HG03432 (cell line): ENCODE results near the gene CHRNE.
A peak's percentile ranks its signal among the peaks of the same experiment; 100 is the strongest.
"Not testable (repeated sequence)": the region's sequence is repeated elsewhere in the genome, so short reads cannot be mapped to it uniquely, and the experiment has no call there.

Experiments
- ATAC-seq: cut with Tn5 transposase; IDR thresholded peaks from one replicate; pipeline ENCODE4 v1.9.1; 2021; ENCODE audit warnings: mild to moderate bottlenecking, moderate library complexity; ENCODE audit not compliant: unreplicated experiment

CHRNE gene

DNA sequence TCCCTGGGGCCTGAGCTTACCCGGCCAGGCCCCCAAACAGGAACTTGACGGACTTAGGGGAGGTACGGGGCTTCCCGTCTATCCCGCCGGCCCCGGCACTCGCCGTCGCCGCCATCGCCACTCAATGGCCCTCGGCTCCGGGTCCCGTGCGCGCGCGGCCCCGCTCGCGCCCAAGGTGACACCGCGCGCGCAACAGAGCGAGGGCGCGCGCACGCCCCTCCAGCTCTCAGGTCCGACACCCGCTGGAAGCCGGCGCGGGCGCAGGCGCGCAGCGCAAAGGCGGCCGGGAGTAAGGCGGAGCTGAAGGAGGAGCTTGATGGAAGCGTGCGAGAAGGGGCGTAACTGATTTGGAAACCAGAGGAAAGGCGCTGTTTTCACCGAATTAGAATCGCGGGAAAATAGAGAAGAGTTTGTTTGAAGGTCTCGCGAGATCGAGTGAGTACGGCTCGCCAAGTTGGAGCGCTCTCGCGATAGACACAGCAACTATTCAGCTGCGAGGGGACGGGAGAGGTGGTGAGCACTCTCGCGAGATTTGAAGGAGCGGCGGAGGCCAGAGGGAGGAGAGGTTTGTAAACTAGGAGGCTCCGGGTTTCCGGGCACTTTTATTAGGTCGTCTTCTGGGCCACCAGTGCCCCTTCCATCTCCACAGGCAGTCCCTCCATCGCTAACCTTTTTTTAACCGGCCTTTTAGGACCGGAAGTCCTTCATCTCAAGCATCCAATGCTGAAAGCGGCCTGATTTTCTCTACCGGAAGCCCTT lies 37.1 kb upstream of the CHRNE start, which contains the start of the genes RNF167 and SLC25A11:
TSS of gene RNF167 (plus strand) at position 473 of the 759 bp plus-strand sequence. CDS start 642 bp downstream, outside the sequence.
TSS of gene SLC25A11 (minus strand) at position 251 of the 759 bp plus-strand sequence. CDS start at position 115, 136 bp downstream.
- peak; percentile 77 for ATAC-seq

- peak; percentile 13 for ATAC-seq
Measured at GRCh38 chr17:4939546-4939795, 36.6 kb upstream of the CHRNE start.

DNA sequence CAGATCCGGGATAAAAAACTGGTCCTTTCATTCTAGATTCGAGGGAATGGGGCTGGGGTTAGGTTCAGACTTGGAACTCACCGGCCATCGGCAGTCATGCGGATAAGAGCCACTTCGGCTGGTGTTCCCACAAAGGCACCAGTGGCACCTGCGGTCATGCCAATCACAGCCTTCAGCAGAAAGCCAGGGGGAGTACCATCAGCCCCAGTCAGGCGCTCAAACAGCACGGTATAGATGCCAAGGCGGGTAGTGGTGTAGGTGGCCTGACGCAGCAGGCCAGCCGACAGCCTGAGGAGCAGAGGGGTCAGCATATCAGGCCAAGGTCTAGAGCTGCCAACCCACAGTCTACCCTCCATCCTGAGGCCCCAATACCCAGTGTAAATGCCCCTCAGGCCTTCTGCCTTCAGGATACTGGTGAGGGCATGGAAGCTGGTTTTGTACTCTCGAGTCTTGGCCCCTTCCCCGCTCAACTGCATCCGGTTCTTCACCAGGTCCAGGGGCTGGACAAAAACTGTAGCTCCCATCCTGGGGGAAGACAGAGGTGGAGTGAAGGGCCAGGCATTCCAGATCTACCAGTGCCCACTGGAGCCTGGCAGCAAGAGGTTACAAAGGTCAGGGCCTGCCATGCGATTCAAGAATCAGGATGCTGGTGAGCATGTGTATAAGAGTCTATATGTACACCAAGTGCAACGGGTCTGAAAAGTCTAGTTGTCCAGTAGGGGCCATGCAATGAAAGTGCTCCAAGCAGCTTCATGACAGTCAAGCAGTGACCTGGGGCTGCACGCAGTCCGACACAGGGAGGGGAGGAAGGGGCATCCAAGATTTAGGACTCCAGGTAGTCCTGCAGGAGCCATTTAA lies 36.0 kb upstream of the CHRNE start:
- ATAC-seq, result no peak

DNA sequence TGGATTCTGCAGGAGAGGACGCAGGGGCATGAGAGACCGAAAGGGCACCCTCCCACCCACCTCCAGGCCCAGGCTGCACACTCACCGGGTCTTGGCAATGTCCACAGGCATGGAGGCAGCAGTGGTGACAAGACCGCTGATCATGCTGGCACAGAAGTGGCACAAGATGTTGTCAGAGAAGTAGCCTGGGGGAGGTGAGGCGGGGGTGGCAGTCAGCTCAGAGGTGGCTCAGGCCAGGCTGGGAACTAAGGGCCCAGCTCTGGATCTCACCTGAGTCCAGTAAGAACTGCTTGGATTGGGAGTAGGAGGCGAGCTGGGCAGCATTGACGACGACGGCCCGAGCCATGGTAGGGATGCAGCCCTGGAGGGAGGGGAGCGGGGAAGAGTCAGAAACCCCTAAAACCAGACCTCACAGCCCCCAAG lies 35.2 kb upstream of the CHRNE start:
- ATAC-seq, result no peak

DNA sequence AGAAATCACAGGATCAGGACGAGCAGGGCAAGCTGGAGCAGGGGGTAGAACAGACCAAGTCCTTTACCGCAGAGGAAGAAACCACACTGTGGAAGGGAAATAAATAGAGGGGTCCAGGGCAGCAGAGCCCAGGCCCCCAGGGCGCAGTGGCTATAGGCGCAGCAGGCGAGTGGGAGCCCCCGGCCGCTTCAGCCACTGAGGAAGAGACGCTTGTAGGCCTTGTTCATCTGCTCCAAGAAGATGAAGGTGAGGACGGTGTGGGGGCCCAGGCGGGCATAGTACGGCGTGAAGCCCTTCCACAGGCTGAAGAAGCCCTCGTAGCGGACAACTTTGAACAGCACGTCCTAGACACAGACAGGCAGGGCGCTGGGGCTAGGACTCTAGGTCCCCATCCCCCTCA lies 34.7 kb upstream of the CHRNE start:
- no peak for ATAC-seq

GRCh38 chr17:4936436-4936835 lies 33.5 kb upstream of the CHRNE start:
- ATAC-seq, result no peak

- ATAC-seq, result no peak
Measured at GRCh38 chr17:4935650-4936049, 32.8 kb upstream of the CHRNE start.

DNA sequence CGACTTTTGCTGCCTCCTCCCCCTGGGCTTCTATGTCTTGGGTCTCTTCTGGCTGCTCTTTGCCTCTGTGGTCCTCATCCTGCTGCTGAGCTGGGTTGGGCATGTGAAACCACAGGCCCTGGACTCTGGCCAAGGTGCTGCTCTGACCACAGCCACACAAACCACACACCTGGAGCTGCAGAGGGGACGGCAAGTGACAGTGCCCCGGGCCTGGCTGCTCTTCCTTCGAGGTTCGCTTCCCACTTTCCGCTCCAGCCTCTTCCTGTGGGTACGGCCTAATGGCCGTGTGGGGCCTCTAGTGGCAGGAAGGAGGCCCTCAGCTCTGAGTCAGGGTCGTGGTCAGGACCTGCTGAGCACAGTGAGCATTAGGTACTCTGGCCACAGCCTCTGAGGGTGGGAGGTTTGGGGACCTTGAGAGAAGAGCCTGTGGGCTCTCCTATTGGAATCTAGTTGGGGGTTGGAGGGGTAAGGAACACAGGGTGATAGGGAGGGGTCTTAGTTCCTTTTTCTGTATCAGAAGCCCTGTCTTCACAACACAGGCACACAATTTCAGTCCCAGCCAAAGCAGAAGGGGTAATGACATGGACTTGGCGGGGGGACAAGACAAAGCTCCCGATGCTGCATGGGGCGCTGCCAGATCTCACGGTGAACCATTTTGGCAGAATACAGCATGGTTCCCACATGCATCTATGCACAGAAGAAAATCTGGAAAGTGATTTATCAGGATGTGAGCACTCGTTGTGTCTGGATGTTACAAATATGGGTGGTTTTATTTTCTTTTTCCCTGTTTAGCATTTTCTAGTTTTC lies 31.5 kb upstream of the CHRNE start:
- ATAC-seq, result no peak

DNA sequence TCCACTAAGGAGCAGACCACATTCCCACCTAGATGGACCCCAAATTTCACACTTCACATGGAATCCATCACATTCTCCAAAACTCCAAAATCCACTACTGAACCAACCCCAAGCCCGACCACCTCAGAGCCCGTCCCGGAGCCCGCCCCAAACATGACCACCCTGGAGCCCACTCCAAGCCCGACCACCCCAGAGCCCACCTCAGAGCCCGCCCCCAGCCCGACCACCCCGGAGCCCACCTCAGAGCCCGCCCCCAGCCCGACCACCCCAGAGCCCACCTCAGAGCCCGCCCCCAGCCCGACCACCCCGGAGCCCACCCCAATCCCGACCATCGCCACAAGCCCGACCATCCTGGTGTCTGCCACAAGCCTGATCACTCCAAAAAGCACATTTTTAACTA lies 30.7 kb upstream of the CHRNE start:
- ATAC-seq, result no peak

- ATAC-seq, result no peak
Measured at GRCh38 chr17:4932756-4933155, 29.9 kb upstream of the CHRNE start.

- ATAC-seq, result no peak
Measured at GRCh38 chr17:4931963-4932362, 29.1 kb upstream of the CHRNE start, which contains the start of gene GP1BA. Gene GP1BA, plus strand, starts transcription at chr17:4932277. Its CDS starts 328 bp downstream, at chr17:4932605.

- no peak for ATAC-seq
Measured at GRCh38 chr17:4928881-4929280, 26.0 kb upstream of the CHRNE start.

GRCh38 chr17:4926577-4927335 lies 23.9 kb upstream of the CHRNE start:
- ATAC-seq, result not testable (repeated sequence)

DNA sequence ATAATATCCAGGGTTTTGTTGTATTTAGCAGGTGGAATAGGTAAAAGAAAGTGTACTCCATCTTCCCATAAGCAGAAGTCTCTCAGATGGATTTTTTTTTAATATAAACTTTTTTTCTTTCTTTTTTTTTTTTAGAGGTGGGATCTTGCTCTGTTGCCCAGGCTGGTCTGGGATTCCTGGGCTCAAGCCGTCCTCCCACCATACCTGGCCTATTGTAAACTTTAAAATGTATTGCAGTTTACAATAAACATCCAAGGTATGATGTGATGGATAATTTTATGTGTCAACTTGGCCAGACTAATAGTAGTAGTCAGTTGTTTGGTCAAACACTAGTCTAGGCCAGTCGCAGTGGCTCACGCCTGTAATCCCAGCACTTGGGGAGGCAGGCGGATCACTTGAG lies 18.4 kb upstream of the CHRNE start:
- ATAC-seq, result no peak

- ATAC-seq, result no peak
Measured at GRCh38 chr17:4920351-4921048, 17.6 kb upstream of the CHRNE start.

- no peak for ATAC-seq
Measured at GRCh38 chr17:4919511-4920047, 16.7 kb upstream of the CHRNE start.

DNA sequence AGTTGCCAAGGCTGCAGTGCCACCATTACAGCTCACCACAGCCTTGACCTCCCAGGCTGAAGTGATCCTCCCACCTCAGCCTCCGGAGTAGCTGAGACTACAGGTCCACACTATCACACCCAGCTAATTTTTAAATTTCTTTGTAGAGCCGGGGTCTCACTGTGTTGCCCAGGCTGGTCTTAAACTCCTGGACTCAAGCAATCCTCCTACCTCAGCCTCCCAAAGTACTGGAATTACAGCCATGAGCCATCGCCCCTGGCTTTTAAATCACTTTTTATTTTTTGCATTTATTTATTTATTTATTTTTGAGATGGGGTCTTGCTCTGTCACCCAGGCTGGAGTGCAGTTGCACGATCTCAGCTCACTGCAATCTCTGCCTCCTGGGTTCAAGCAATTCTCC lies 11.7 kb upstream of the CHRNE start:
- not testable (repeated sequence) for ATAC-seq

- no peak for ATAC-seq
Measured at GRCh38 chr17:4913994-4914393, 11.1 kb upstream of the CHRNE start.

DNA sequence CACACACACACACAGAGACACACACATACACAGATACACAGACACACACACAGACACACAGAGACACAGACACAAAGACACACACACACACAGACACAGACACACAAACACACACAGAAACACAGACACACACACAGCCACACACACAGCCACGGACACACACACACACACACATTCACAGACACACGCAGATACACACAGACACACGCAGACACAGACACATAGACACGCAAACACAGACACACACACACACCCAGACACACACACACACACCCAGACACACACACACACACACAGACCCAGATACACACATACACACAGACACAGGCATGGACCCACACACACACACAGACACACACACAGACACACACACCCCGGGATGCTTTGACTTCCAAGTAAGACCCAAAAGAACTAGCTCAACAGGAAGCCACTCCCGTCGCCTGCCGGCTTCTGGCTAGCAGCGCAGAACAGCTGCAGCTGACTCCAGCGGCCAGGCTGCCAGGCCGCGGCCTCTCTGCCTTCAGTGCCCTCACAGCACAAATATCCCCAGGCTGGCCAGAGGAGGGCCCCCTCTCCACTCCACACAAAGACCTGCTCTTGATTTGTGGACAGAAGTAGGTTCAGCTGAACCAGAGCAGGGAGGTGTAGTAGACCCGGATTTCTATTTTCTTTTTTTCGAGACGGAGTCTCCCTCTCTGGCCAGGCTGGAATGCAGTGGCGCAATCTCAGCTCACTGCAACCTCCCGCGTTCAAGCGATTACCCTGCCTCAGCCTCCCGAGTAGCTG lies 6.0 kb upstream of the CHRNE start:
- ATAC-seq, result no peak
